ENCODE data around the gene ANO6.

The ANO6 gene

DNA sequence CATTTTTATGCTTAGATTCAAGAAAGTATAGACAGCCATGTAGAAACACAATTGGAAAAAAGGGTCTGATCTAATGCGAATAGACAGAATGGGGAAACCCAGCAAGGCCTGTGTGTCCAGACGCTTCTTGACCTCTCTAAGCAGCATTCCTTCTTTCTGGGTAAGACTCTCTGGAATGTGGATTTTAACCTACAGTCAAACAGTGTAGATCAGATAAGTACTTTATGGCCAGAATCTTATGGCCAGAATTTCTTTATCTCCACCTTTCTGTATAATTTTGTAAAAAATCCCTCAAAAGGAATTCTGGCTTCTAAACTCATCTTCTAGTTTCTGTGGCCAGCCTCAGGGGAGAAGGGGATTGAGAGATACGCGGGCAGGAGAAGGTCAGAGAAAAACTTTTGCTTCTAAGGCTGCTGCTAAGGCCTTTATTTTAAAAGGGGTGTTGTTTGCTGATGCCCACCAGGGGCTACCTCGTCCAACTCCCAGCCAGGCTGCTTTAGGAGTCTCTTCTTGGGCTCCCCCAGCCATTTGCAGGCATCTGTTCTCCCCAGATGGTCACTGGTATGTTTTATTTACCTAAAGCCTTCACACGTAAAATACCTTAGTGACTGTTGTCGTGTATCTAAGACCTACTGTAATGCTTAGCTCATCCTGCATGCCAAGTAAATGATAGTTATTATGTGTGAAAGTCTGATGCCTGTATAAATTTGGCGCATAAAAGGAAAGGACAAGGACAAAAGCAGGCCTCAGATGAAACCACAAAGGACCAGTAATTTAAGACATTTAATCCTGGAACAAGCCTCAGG, 68.4 kb downstream of the ANO6 start:
- DNase-seq = no peak

- DNase-seq = no peak
These were observed 69.8 kb downstream of the ANO6 start for GRCh38 chr12:45285717-45286116.

DNA sequence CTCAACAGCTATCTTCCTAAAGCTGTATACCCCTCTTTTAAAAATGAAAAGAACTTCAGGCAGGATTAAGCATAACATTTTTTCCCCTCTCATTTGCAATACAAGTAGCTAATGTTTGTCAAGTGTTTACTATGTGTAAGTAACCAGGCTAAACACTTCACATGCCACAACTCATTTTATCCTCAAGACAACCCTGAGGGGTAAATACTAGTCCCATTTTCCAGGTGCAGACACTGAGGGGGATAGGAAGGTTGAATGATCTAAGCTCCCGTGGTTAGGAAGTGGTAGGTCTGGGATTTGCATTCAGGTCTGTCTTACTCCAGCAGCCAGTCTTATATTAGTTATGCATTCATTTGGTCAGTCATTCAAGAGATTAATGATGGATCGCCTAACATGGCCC, 70.7 kb downstream of the ANO6 start:
- DNase-seq = no peak

- no peak for DNase-seq
These were observed 73.6 kb downstream of the ANO6 start for GRCh38 chr12:45289245-45290215.

DNA sequence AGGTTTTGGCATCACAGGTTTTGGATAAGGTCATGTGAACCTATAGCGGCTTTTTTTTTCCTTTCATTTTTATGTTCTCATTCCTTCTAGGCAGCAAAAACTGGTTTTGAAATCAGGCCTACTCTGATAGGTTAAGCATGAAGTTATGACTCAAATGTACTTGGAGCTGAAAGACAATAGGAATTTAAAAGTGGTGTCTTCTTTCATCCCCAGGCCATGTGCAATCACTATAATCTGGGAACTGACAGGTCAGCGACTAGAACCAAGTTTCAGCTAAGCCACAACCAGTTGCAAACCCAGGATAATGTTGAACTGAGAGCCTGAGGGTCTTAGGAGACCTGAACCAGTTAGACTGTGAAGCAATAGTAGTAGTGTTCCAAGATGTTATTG, 74.3 kb downstream of the ANO6 start:
- DNase-seq = no peak

GRCh38 chr12:45291518-45291917, 75.6 kb downstream of the ANO6 start:
- DNase-seq = no peak

DNA sequence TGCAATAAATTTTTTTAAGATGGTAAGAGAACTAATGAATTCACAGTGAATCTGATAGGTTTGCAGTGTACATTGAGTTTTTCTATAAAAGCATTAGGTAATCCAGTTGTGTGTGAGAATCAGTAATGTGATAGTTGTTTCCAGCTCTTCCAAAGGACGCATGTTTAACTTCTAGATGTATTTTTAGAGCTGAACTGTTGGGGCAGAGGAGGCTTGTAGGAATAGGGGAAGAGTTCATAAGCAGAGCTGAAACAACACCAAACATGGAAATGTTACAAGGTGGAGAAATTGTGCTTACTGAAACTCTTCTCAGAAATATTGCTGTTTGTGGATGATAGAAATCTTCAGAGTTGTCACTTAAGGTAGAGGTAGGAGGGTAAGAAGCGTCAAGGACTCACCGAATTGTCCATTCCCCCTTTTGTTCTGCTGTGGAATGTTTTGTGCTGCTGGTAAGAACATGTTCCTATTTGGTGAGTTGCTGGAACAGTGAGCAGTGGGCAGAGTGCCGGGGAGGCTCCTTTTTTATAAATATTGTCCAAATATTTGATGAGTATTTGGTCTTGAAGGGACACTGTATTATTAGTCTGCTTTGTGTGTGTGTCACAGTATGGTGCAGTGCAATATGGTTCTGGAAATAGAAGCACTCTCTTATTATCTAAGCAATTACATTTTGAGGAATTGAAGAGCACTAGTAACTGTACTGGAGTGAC, 76.7 kb downstream of the ANO6 start:
- no peak for DNase-seq

GRCh38 chr12:45294906-45295305, 79.0 kb downstream of the ANO6 start:
- no peak for DNase-seq

- no peak for DNase-seq
These were observed 80.2 kb downstream of the ANO6 start for GRCh38 chr12:45296046-45296586.

DNA sequence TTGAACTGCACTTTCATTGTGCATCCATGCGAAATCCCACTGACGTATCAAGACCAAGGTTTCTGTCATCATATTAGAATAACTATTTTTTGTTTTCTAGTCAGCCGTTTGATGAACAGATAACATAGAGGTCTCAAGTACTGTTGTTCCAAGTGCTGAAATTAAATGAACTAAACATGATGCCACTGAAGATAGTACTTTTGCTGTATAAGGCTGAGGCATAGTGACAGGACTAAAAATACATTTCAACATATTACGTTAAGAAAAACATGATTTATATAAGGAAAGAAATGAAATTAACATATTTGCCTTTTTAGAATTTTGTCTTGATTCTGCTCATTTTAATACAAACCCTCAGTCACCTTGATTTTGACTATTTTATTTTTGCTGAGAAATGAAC, 82.2 kb downstream of the ANO6 start:
- DNase-seq = no peak

- DNase-seq = no peak
These were observed 83.1 kb downstream of the ANO6 start for GRCh38 chr12:45298721-45299692.

- DNase-seq = no peak
These were observed 86.9 kb downstream of the ANO6 start for GRCh38 chr12:45302621-45303369.

DNA sequence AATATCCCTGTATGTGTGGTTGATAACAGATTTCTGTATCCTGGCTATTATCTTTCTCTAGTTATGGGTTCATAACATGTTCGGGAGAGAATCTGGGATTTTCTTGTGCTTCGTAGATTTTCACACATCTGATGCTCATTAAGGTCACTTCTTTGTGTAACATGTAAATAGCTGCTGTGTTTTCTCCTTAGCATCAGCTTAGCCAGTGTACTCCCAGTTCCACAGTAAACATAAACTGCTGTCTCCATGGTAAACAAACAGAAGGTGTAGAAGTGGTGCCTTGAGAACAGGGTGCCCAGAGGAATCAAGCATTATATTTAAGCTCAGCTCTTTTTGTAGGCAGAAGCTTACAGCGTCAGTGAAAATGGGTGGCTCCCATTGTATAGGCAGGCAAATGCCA, 88.0 kb downstream of the ANO6 start:
- DNase-seq = no peak

DNA sequence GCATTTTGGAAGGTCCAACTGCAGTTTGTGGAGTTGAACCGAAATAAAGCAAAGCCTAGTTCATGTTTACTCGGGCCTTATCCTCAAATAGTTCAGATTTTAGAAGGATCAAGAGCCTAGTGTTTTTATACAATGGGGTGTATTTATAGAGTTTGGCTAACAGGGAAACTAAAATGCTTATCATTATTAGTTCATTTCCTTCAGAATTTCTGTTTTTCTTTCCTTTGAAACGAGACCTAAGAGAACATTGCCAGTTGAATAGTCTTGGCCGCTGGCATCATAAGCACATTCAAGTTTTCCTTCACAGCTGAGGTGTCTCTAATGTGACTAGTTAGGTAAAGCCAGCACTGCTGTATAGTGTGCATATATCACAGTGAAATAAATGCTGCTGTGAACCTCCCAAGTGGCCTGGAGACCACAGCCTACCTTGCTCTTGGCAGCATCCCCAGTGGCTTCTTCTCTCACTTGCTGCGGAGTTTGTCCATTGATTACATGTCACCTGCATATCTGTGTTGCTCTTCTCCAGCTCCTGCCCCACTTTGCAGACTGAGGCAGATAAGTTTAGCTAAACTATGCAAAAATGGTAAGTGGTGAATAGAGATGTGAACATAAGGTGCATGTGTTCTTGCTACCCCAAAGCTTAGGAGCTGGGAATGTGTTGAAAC, 88.8 kb downstream of the ANO6 start:
- DNase-seq = no peak

DNA sequence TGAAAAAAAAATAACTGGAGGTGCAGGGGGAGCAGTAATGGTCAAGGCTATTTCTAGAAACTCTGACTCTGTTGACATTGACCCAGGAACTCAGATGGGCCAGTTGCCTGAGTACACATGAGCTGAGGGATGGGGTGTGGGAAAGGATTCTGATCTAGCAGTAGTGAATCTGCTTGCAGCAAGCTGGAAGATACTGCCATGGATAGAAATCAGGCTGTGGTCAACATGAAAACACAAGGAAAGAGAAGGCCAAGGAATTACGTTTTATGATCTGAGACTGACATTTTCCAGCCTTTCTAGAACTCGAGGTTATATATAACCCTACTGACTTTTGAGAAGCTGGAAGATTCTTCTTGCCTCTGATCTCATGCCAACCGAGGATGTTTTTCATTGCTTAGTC, 90.0 kb downstream of the ANO6 start:
- no peak for DNase-seq

DNA sequence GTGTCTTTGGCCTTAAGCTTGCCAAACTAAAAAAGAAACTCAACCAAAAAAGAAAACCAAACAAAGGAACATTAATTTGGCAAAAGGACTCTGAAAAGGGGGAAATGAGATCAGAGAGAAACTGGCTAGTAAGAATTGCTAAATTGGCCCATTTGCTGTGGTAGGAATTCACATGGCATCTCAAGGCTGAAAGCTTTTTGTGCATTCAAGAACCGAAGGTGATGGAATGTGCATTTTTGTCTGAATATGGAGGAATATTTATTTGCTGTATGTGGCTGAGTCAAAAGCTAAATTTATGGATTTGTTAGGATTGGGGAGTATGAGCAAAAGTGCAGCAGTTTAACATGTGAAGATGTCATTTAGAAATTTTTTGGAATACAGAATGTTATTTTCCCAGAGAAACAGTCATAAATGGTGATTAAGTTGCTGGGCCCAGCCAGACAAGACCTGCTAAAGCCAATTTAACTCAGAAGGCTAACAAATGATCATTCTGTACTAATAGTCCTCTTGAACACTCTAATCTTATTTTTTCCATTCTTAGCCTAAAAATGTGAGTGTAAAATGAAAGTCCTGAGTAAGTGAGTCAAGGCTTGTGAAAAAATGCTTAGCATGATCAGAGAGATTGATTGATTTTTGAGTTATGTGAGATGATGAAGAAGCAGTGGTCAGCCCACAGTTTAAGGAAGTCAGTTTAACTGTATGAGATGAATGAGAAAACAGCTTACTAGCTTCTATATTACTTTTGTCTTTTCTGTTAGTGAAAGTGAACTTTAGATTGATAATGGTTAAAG, 94.1 kb downstream of the ANO6 start:
- no peak for DNase-seq

DNA sequence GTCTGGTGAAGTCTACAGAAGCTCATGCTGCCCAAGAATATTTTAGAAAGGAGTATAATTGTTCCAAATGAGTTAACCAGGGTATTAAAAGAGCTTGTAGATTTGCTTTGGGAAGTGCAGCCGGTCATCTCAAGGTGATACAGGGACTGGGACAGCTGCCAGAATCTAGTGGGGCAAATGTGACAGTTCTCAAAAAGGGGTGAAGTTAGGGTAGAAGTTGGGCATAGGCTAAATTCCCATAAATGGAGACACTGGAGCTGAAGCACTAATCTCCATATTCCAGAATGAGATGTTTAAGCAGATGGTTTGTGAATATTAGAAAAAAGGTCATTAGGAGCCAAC, 94.7 kb downstream of the ANO6 start:
- no peak for DNase-seq

GRCh38 chr12:45312012-45312411, 96.1 kb downstream of the ANO6 start:
- no peak for DNase-seq

- DNase-seq = no peak
These were observed 98.9 kb downstream of the ANO6 start for GRCh38 chr12:45314770-45315169.

DNA sequence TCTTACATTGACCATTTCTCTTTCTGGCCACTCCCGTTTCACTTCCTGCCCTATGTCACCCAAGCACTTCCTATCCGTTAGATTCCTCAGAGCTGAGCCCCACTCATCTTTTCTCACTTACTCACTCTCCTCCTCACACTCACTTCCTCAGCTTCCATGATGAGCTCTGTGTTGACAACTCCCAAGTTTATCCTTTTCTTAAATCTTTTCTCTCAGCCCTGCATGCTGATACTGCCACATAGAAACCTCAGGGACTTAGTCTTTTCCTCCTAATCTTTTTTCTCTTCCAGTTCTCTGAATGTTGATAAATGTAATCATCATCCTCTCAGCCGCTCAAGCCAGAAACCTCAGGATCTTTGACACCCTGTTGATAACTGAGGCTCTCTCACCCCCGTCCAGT, 99.6 kb downstream of the ANO6 start:
- no peak for DNase-seq
